Urothelium cell line (cell line): ENCODE data around the gene C19orf33.
"Not testable (repeated sequence)": the region's sequence is repeated elsewhere in the genome, so short reads cannot be mapped to it uniquely, and the experiment has no call there.

Experiments used
- DNase-seq: peaks from one replicate; pipeline ENCODE4 v3.0.0; 2011; ENCODE audit warnings: low spot score, mixed read lengths
- FAIRE-seq: peaks from 2 replicates; lab custom pipeline; 2011; peaks lifted over from hg19 to GRCh38; lab: Jason Lieb, UNC

Gene C19orf33

GRCh38 chr19:38336638-38337359 is 32.7 kb downstream of the C19orf33 start:
- DNase-seq (peak; percentile 91), FAIRE-seq (peak; percentile 52)

- DNase-seq (no peak), FAIRE-seq (no peak)
These were observed 33.3 kb downstream of the C19orf33 start for GRCh38 chr19:38337360-38337653.

- not testable (repeated sequence) for FAIRE-seq, DNase-seq
These were observed 35.0 kb downstream of the C19orf33 start for GRCh38 chr19:38339011-38339410.

GRCh38 chr19:38340927-38341326 is 36.9 kb downstream of the C19orf33 start:
- DNase-seq (no peak), FAIRE-seq (no peak)

GRCh38 chr19:38346837-38347236 is 42.8 kb downstream of the C19orf33 start:
- DNase-seq (no peak), FAIRE-seq (no peak)

GRCh38 chr19:38350883-38351282 is 46.8 kb downstream of the C19orf33 start:
- FAIRE-seq (no peak), DNase-seq (no peak)

- no peak for DNase-seq
- FAIRE-seq: no peak
These were observed 47.9 kb downstream of the C19orf33 start for GRCh38 chr19:38351865-38352395.

GRCh38 chr19:38352611-38353010 is 48.6 kb downstream of the C19orf33 start:
- DNase-seq (no peak), FAIRE-seq (no peak)
